H1 (cell line): ENCODE data around the gene PCIF1. TPM values are rescaled to one million over a fixed set of nuclear protein-coding genes. Genes with fewer than 3 reads are reported as not detected.

ENCODE experiments used
- CTCF ChIA-PET: fragments of 300-600 bp; sonication (Branson Sonifier 250); formaldehyde crosslinking; loops from one replicate; lab custom pipeline; 2021; ENCODE audit not compliant: partially characterized antibody; lab: Charles Lee
- POLR2A ChIA-PET: fragments of 300-600 bp; sonication (Branson Sonifier 250); formaldehyde crosslinking; loops from one replicate; lab custom pipeline; 2021; ENCODE audit warnings: inconsistent platforms; ENCODE audit not compliant: partially characterized antibody; lab: Charles Lee
- DNase-seq, 2 experiments: peaks; one replicate each; pipeline versions ENCODE4 v3.0.0 to v3.0.0-alpha.2; 2010 to 2022; ENCODE audit warnings: low spot score in 2 of 2, low read depth in 1 of 2, mixed read lengths in 1 of 2
- FAIRE-seq: peaks from 2 replicates; lab custom pipeline; 2011; peaks lifted over from hg19 to GRCh38; lab: Jason Lieb, UNC
- H2AFZ ChIP-seq: 2 replicates; pipeline ENCODE4 v1.8.1; 2012; ENCODE audit warnings: low read length, inconsistent platforms
- H2AK5ac ChIP-seq: 2 replicates; pipeline ENCODE4 v1.6.1; 2013; ENCODE audit warnings: low read depth, low read length
- H2BK120ac ChIP-seq: replicated peaks from 2 replicates; pipeline ENCODE3; 2013; ENCODE audit warnings: low read depth, low read length, inconsistent platforms
- H2BK12ac ChIP-seq: 2 replicates; pipeline ENCODE4 v1.6.1; 2013; ENCODE audit warnings: low read depth, low read length
- H2BK15ac ChIP-seq: 2 replicates; pipeline ENCODE4 v1.6.1; 2013; ENCODE audit warnings: low read length
- H2BK20ac ChIP-seq: 2 replicates; pipeline ENCODE4 v1.6.1; 2013; ENCODE audit warnings: low read length
- H2BK5ac ChIP-seq: 2 replicates; pipeline ENCODE4 v1.6.1; 2013; ENCODE audit warnings: low read depth, low read length
- H3K14ac ChIP-seq: 2 replicates; pipeline ENCODE4 v1.6.1; 2013; ENCODE audit warnings: inconsistent platforms; ENCODE audit not compliant: insufficient read length
- H3K18ac ChIP-seq: 2 replicates; pipeline ENCODE4 v1.6.1; 2013; ENCODE audit warnings: low read length; ENCODE audit errors: extremely low read depth
- H3K23ac ChIP-seq: 2 replicates; pipeline ENCODE4 v1.6.1; 2013; ENCODE audit warnings: inconsistent platforms; ENCODE audit not compliant: insufficient read length
- H3K23me2 ChIP-seq: 2 replicates; pipeline ENCODE4 v1.6.1; 2013; ENCODE audit warnings: low read depth, low read length
- H3K27ac ChIP-seq: 2 replicates; pipeline ENCODE4 v1.6.1; 2011; ENCODE audit warnings: low read depth, low read length, inconsistent platforms
- H3K27me3 ChIP-seq, 4 experiments: replicated peaks in 1 of 4; 1 replicate in 1 of 4; 2 replicates in 3 of 4; pipeline versions ENCODE4 v1.6.1 to v1.8.1; 2011 to 2013; ENCODE audit warnings: low read length in 3 of 4, mild to moderate bottlenecking in 3 of 4, inconsistent platforms in 2 of 4, mixed read lengths in 2 of 4, moderate library complexity in 1 of 4; ENCODE audit not compliant: control insufficient read depth in 3 of 4, insufficient read depth in 3 of 4; ENCODE audit errors: extremely low read depth in 1 of 4
- H3K36me3 ChIP-seq, 4 experiments: 2 replicates each; pipeline versions ENCODE4 v1.6.1 to v1.8.1; 2011 to 2013; ENCODE audit warnings: mild to moderate bottlenecking in 4 of 4, low read length in 3 of 4, moderate library complexity in 2 of 4, control low read depth in 1 of 4, inconsistent platforms in 1 of 4; ENCODE audit not compliant: insufficient read depth in 4 of 4, control insufficient read depth in 2 of 4
- H3K4ac ChIP-seq: replicated peaks from 2 replicates; pipeline ENCODE3; 2013; ENCODE audit warnings: low read length, low read depth, mixed read lengths, inconsistent platforms; ENCODE audit not compliant: insufficient read length
- H3K4me1 ChIP-seq, 4 experiments: replicated peaks in 1 of 4; 1 replicate in 1 of 4; 2 replicates in 3 of 4; pipeline versions ENCODE4 v1.6.1 to v1.8.1; 2011 to 2013; ENCODE audit warnings: low read length in 3 of 4, inconsistent platforms in 2 of 4, mixed read lengths in 1 of 4; ENCODE audit not compliant: insufficient read depth in 4 of 4, control insufficient read depth in 3 of 4
- H3K4me2 ChIP-seq, 2 experiments: 2 replicates each; pipeline versions ENCODE4 v1.6.1 to v1.8.1; 2011 to 2013; ENCODE audit warnings: low read depth in 2 of 2, low read length in 2 of 2, control low read depth in 1 of 2, inconsistent platforms in 1 of 2, mild to moderate bottlenecking in 1 of 2; ENCODE audit not compliant: insufficient read depth in 1 of 2
- H3K4me3 ChIP-seq, 4 experiments: fragments of 200-600, 300-600 bp in 1 of 4; sonication (generic), shearing (Covaris generic), sonication (Bioruptor Twin) in 1 of 4; 2 replicates each; pipeline versions ENCODE4 v1.5.1 to v1.8.1; 2011 to 2016; ENCODE audit warnings: low read length in 4 of 4, low read depth in 3 of 4, control low read depth in 2 of 4, inconsistent platforms in 2 of 4, mild to moderate bottlenecking in 2 of 4, mixed read lengths in 1 of 4, moderate library complexity in 1 of 4; ENCODE audit not compliant: insufficient read depth in 2 of 4; ENCODE audit errors: extremely low read depth in 1 of 4
- H3K56ac ChIP-seq: replicated peaks from 2 replicates; pipeline ENCODE3; 2013; ENCODE audit warnings: low read depth, mild to moderate bottlenecking, mixed read lengths, low read length, inconsistent platforms; ENCODE audit not compliant: insufficient read length
- H3K79me1 ChIP-seq: 2 replicates; pipeline ENCODE4 v1.6.1; 2013; ENCODE audit warnings: low read depth, low read length, control low read depth
- H3K79me2 ChIP-seq, 2 experiments: 2 replicates each; pipeline versions ENCODE4 v1.6.1 to v1.8.1; 2012 to 2013; ENCODE audit warnings: low read length in 2 of 2, mild to moderate bottlenecking in 2 of 2, inconsistent platforms in 1 of 2; ENCODE audit not compliant: insufficient read depth in 2 of 2, control insufficient read depth in 1 of 2
- H3K9ac ChIP-seq, 4 experiments: replicated peaks in 1 of 4; 1 replicate in 1 of 4; 2 replicates in 3 of 4; pipeline versions ENCODE4 v1.6.1 to v1.8.1; 2011 to 2013; ENCODE audit warnings: low read depth in 3 of 4, low read length in 3 of 4, control low read depth in 2 of 4, mild to moderate bottlenecking in 2 of 4, moderate library complexity in 2 of 4, inconsistent platforms in 1 of 4; ENCODE audit errors: extremely low read depth in 1 of 4
- H3K9me3 ChIP-seq, 2 experiments: 2 replicates each; pipeline versions ENCODE4 v1.6.1 to v1.8.1; 2012 to 2013; ENCODE audit warnings: mild to moderate bottlenecking in 2 of 2, moderate library complexity in 2 of 2, control low read depth in 1 of 2, inconsistent platforms in 1 of 2, low read depth in 1 of 2, low read length in 1 of 2, mixed read lengths in 1 of 2; ENCODE audit not compliant: insufficient read depth in 2 of 2
- H4K20me1 ChIP-seq, 2 experiments: replicated peaks in 1 of 2; 2 replicates each; pipeline versions ENCODE3 to v1.8.1; 2011 to 2013; ENCODE audit warnings: inconsistent platforms in 2 of 2, low read length in 2 of 2, mild to moderate bottlenecking in 1 of 2; ENCODE audit not compliant: insufficient read depth in 2 of 2, control insufficient read depth in 1 of 2
- H4K5ac ChIP-seq: 2 replicates; pipeline ENCODE4 v1.6.1; 2013; ENCODE audit warnings: low read length, low read depth, mixed read lengths, inconsistent platforms; ENCODE audit not compliant: insufficient read length
- H4K8ac ChIP-seq: 2 replicates; pipeline ENCODE4 v1.8.0; 2013; ENCODE audit warnings: mild to moderate bottlenecking, moderate library complexity, low read length, inconsistent platforms; ENCODE audit not compliant: insufficient read depth; ENCODE audit errors: extremely low read depth
- H4K91ac ChIP-seq: replicated peaks from 2 replicates; pipeline ENCODE3; 2013; ENCODE audit warnings: low read length, mixed read lengths, inconsistent platforms; ENCODE audit not compliant: insufficient read length
- EGR1 ChIP-seq: IDR thresholded peaks from 2 replicates; pipeline ENCODE4 v1.6.1; 2011; ENCODE audit warnings: low read depth, low read length, borderline replicate concordance
- FOSL1 ChIP-seq: IDR thresholded peaks from 2 replicates; pipeline ENCODE4 v1.6.1; 2011; ENCODE audit warnings: mild to moderate bottlenecking, low read depth, low read length, moderate library complexity; ENCODE audit not compliant: insufficient read depth
- GTF2F1 ChIP-seq: IDR thresholded peaks from 2 replicates; pipeline ENCODE4 v1.6.1; 2012; ENCODE audit warnings: low read depth, low read length, improper control_type of control experiment, borderline replicate concordance
- RBBP5 ChIP-seq: IDR thresholded peaks from 2 replicates; pipeline ENCODE4 v1.7.1; 2012; ENCODE audit warnings: low read depth, mild to moderate bottlenecking, inconsistent platforms, low read length, moderate library complexity, borderline replicate concordance
- TEAD4 ChIP-seq: IDR thresholded peaks from 2 replicates; pipeline ENCODE4 v1.6.1; 2012; ENCODE audit warnings: low read depth, low read length, inconsistent platforms, mixed read lengths
- WGBS, 2 experiments: shearing (Covaris generic) in 1 of 2; methylation state at CpG; one replicate each; pipeline versions ENCODE4 v1.1.6 to v1.1.7; 2013 to 2015; ENCODE audit warnings: low lambda C conversion rate in 2 of 2, mixed read lengths in 2 of 2, inconsistent platforms in 1 of 2, low coverage in 1 of 2, missing lambda C conversion rate in 1 of 2; ENCODE audit not compliant: insufficient replicate concordance in 2 of 2, insufficient coverage in 1 of 2, insufficient read length in 1 of 2; ENCODE audit errors: extremely low coverage in 1 of 2, missing lambda C conversion rate in 1 of 2; 5-methylcytosine and 5-hydroxymethylcytosine counted together
- polyA plus RNA-seq, 7 experiments: library from polyadenylated mRNA; depleted of rRNA in 3 of 7; stranded (reverse) in 5 of 7; unstranded in 2 of 7; fragments of >200 nt in 5 of 7; fragments of 200-250 nt in 2 of 7; gene quantifications; 1 replicate in 5 of 7; 2 replicates in 1 of 7; 4 replicates in 1 of 7; pipeline versions ENCODE4 v1.2.1 to v1.2.3, GENCODE V29; 2011 to 2013; ENCODE audit warnings: missing spikeins in 2 of 7, mixed read lengths in 2 of 7
- total RNA-seq: library from RNA; stranded (reverse); fragmentation: NEBNext Ultra II Directional; extraction: Animal tissue kit (Norgen Biotek cat#: 25700); gene quantifications from 2 replicates; pipeline ENCODE4 v1.2.1, GENCODE V29; 2021
- TF ChIP-seq, protein P1 (sequence below): IDR thresholded peaks from 2 replicates; pipeline ENCODE4 v1.6.1; 2011; ENCODE audit warnings: low read depth, mild to moderate bottlenecking, low read length; ENCODE audit not compliant: insufficient read depth
- TF ChIP-seq, protein P2 (sequence below): IDR thresholded peaks from 2 replicates; pipeline ENCODE4 v1.6.1; 2012; ENCODE audit warnings: inconsistent platforms

PCIF1 gene
- total and polyA plus RNA-seq, 2 of the 8 experiments (the other 6 are each of a cell fraction or from before 2014, with no cell fraction given) = 30.3 to 30.6 TPM

DNA sequence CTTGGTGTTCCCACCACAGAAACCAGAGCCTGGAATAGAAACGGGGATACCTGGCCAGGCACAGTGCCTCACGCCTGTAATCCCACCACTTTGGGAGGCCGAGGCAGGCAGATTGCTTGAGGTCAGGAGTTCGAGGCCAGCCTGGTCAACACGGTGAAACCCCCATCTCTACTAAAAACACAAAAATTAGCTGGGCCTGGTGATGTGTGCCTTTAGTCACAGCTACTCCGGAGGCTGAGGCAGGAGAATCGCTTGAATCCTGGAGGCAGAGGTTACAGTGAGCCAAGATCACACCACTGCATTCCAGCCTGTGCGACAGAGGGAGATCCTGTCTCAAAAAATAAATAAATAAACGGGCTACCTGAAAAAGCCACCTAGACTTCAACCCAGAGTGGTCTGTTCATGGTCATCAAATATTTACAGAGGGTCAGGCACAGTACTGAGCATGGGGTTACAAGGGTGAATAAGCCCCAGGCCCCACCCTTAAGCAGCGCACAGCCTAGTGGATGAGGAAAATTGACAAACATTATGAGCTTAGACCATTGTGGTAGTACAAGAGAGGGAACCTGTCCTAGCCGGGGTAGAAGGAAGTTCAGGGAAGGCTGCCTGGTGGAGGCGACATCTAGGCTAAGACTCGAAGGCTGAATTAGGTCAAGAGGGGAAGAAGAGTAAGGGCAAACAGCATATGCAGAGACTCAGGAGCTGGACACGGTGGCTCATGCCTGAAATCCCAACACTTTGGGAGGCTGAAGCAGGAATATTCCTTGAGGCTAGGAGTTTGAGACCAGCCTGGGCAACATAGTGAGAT is 7.2 kb upstream of the PCIF1 start:
- CTCF ChIA-PET = interaction anchor here (0.6 to 2.4 kb wide), 8 partner anchors 7 to 60 kb away, joined by 3 to 10 read pairs (median 4); no protein-coding TSS in a partner anchor
- H3K27me3 ChIP-seq = no peaks in the 10 kb centered on the region
- no peak overlapping the region for H3K27ac ChIP-seq
- WGBS, 2 experiments = 91% methylated on average over 14 of the region's 14 CpGs; no CpG with 5 or more reads in 1 of the 2 experiments
- H2BK20ac ChIP-seq = no peak overlapping the region
- no peaks in the 10 kb centered on the region for H3K9me3 ChIP-seq
- FAIRE-seq = no peak
- no peak overlapping the region for H2BK15ac ChIP-seq
- H3K9ac ChIP-seq = no peak overlapping the region
- no peak overlapping the region for H4K91ac ChIP-seq
- no peak overlapping the region for H2AFZ ChIP-seq
- no peak for TF ChIP-seq EGR1
- no peak for TF ChIP-seq TEAD4
- no peak for TF ChIP-seq RBBP5
- TF ChIP-seq, protein P1, sequence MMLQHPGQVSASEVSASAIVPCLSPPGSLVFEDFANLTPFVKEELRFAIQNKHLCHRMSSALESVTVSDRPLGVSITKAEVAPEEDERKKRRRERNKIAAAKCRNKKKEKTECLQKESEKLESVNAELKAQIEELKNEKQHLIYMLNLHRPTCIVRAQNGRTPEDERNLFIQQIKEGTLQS = no peak
- TF ChIP-seq, protein P2, sequence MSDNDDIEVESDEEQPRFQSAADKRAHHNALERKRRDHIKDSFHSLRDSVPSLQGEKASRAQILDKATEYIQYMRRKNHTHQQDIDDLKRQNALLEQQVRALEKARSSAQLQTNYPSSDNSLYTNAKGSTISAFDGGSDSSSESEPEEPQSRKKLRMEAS = no peak
- no peak for TF ChIP-seq GTF2F1
- no peak for TF ChIP-seq FOSL1
- TF ChIP-seq, all 59 proteins: peak for 0
- Histone ChIP-seq H3K4me3 (no peak overlapping the region), H2BK12ac (no peak overlapping the region), H2BK5ac (no peak overlapping the region), H3K79me2 (no peaks in the 10 kb centered on the region; a peak in 1 of 4 replicates), H3K14ac (no peak overlapping the region), H3K4me1 (peaks cover 3 to 5% (median 4%) of the 10 kb centered on the region in 4 experiments; a peak in 4 of 7 replicates), H3K36me3 (no peaks in the 10 kb centered on the region), H3K4ac (no peak overlapping the region), H3K18ac (no peak overlapping the region), H2BK120ac (no peak overlapping the region), H3K23ac (no peak overlapping the region), H4K20me1 (no peaks in the 10 kb centered on the region), H2AK5ac (no peak overlapping the region), H4K5ac (no peak overlapping the region), H4K8ac (no peak overlapping the region), H3K56ac (no peak overlapping the region), H3K23me2 (no peaks in the 10 kb centered on the region), H3K79me1 (no peaks in the 10 kb centered on the region), H3K4me2 (no peak overlapping the region)
- no peak for DNase-seq
- POLR2A ChIA-PET = interaction anchor here (0.8 to 18.4 kb wide), 12 partner anchors 5 to 88 kb away, joined by 3 to 283 read pairs (median 9); partner anchors contain the start of genes CTSA, NEURL2, PCIF1 and PLTP
